Measurements from ENCODE around the gene SIAH3. TPM values are rescaled to one million over a fixed set of nuclear protein-coding genes. Genes with fewer than 3 reads are reported as not detected.
"Not testable (repeated sequence)": the region's sequence is repeated elsewhere in the genome, so short reads cannot be mapped to it uniquely, and the experiment has no call there.

The SIAH3 gene
- total RNA-seq, 2 experiments from 2014 or later, result 1.3 to 1.6 TPM

- Mint-ChIP-seq H3K9me3 (no peaks in the 10 kb centered on the region), H3K27ac (no peak overlapping the region), H3K27me3 (no peaks in the 10 kb centered on the region), H3K4me1 (ENCODE audit: low read depth) (no peaks in the 10 kb centered on the region), H3K36me3 (ENCODE audit: low read depth) (no peaks in the 10 kb centered on the region), H3K4me3 (no peak overlapping the region)
- TF ChIP-seq CTCF (IDR thresholded peaks at IDR 0.05), result no peak
- Histone ChIP-seq H3K36me3 (ENCODE audit: insufficient read depth, low read length) (no peaks in the 10 kb centered on the region), H3K9me3 (ENCODE audit: control insufficient read depth in 1 of 2, insufficient read depth in 1 of 2, low read length in 2 of 2) (no peaks in the 10 kb centered on the region), H3K4me3 (ENCODE audit: low read length) (no peak overlapping the region), H3K27me3 (ENCODE audit: control insufficient read depth in 1 of 2, insufficient read depth in 2 of 2, low read length in 2 of 2) (no peaks in the 10 kb centered on the region), H3K4me1 (ENCODE audit: insufficient read depth, low read length) (no peaks in the 10 kb centered on the region), H3K27ac (ENCODE audit: low read depth in 1 of 2, low read length in 2 of 2) (no peak overlapping the region)
- ChIA-PET POLR2A (no interaction called here), CTCF (no interaction called here)
- ATAC-seq (ENCODE audit: poor library complexity), result no peak
- intact Hi-C loops (cut with DNase I, micrococcal nuclease), result loop anchor here in 1 of 2 experiments (10.0 kb wide), 1 partner anchor 251 kb away; no protein-coding TSS in a partner anchor
- DNase-seq, result no peak
Observed at GRCh38 chr13:45875951-45876350, 24.4 kb upstream of the SIAH3 start.

- Mint-ChIP-seq H3K27me3 (no peaks in the 10 kb centered on the region), H3K4me3 (no peak overlapping the region), H3K27ac (no peak overlapping the region), H3K36me3 (ENCODE audit: low read depth) (no peaks in the 10 kb centered on the region), H3K4me1 (ENCODE audit: low read depth) (no peaks in the 10 kb centered on the region), H3K9me3 (no peaks in the 10 kb centered on the region)
- H3K9me3 ChIP-seq (ENCODE audit: control insufficient read depth in 1 of 2, insufficient read depth in 1 of 2, low read length in 2 of 2), result no peaks in the 10 kb centered on the region
- H3K27me3 ChIP-seq (ENCODE audit: control insufficient read depth in 1 of 2, insufficient read depth in 2 of 2, low read length in 2 of 2), result no peaks in the 10 kb centered on the region
- no peak for ATAC-seq (ENCODE audit: poor library complexity)
- H3K36me3 ChIP-seq (ENCODE audit: insufficient read depth, low read length), result no peaks in the 10 kb centered on the region
- intact Hi-C loops (cut with DNase I, micrococcal nuclease), result loop anchor here in 1 of 2 experiments (5.0 to 10.0 kb wide), 2 partner anchors 51 to 249 kb away; no protein-coding TSS in a partner anchor
- H3K4me1 ChIP-seq (ENCODE audit: insufficient read depth, low read length), result no peaks in the 10 kb centered on the region
- ChIA-PET POLR2A (interaction anchor here (1.2 kb wide), 1 partner anchor 12 kb away, joined by 3 read pairs; no protein-coding TSS in a partner anchor), CTCF (no interaction called here)
- DNase-seq, result no peak
- H3K4me3 ChIP-seq (ENCODE audit: low read length), result no peak overlapping the region
- H3K27ac ChIP-seq (ENCODE audit: low read depth in 1 of 2, low read length in 2 of 2), result no peak overlapping the region
- no peak for TF ChIP-seq CTCF (IDR thresholded peaks at IDR 0.05)
Observed at GRCh38 chr13:45873491-45874325, 22.2 kb upstream of the SIAH3 start.

- Mint-ChIP-seq H3K9me3 (no peaks in the 10 kb centered on the region), H3K27ac (no peak overlapping the region), H3K4me3 (no peak overlapping the region), H3K4me1 (ENCODE audit: low read depth) (no peaks in the 10 kb centered on the region), H3K27me3 (no peaks in the 10 kb centered on the region), H3K36me3 (ENCODE audit: low read depth) (no peaks in the 10 kb centered on the region)
- H3K9me3 ChIP-seq (ENCODE audit: control insufficient read depth in 1 of 2, insufficient read depth in 1 of 2, low read length in 2 of 2), result no peaks in the 10 kb centered on the region
- no peak for TF ChIP-seq CTCF (IDR thresholded peaks at IDR 0.05)
- ATAC-seq (ENCODE audit: poor library complexity) (no peak), DNase-seq (no peak)
- intact Hi-C loops (cut with DNase I, micrococcal nuclease), result loop anchor here in 1 of 2 experiments (5.0 to 10.0 kb wide), 2 partner anchors 50 to 248 kb away; no protein-coding TSS in a partner anchor
- POLR2A ChIA-PET, result no interaction called here
- no peaks in the 10 kb centered on the region for H3K27me3 ChIP-seq (ENCODE audit: control insufficient read depth in 1 of 2, insufficient read depth in 2 of 2, low read length in 2 of 2)
- no peak overlapping the region for H3K4me3 ChIP-seq (ENCODE audit: low read length)
- no peak overlapping the region for H3K27ac ChIP-seq (ENCODE audit: low read depth in 1 of 2, low read length in 2 of 2)
- CTCF ChIA-PET, result no interaction called here
- no peaks in the 10 kb centered on the region for H3K4me1 ChIP-seq (ENCODE audit: insufficient read depth, low read length)
- H3K36me3 ChIP-seq (ENCODE audit: insufficient read depth, low read length), result no peaks in the 10 kb centered on the region
Observed at GRCh38 chr13:45872566-45872965, 21.0 kb upstream of the SIAH3 start.

GRCh38 chr13:45871201-45871600 lies 19.6 kb upstream of the SIAH3 start:
- H3K4me3 ChIP-seq (ENCODE audit: low read length); ATAC-seq (ENCODE audit: poor library complexity); H3K27ac Mint-ChIP-seq; CTCF ChIA-PET; H3K9me3 Mint-ChIP-seq; DNase-seq; H3K27me3 Mint-ChIP-seq; H3K4me1 Mint-ChIP-seq (ENCODE audit: low read depth); H3K4me1 ChIP-seq (ENCODE audit: insufficient read depth, low read length); H3K36me3 ChIP-seq (ENCODE audit: insufficient read depth, low read length); H3K36me3 Mint-ChIP-seq (ENCODE audit: low read depth); H3K4me3 Mint-ChIP-seq; POLR2A ChIA-PET; H3K27me3 ChIP-seq (ENCODE audit: control insufficient read depth in 1 of 2, insufficient read depth in 2 of 2, low read length in 2 of 2); H3K27ac ChIP-seq (ENCODE audit: low read depth in 1 of 2, low read length in 2 of 2); H3K9me3 ChIP-seq (ENCODE audit: control insufficient read depth in 1 of 2, insufficient read depth in 1 of 2, low read length in 2 of 2): not testable (repeated sequence)
- intact Hi-C loops (cut with DNase I, micrococcal nuclease), result loop anchor here in 1 of 2 experiments (5.0 to 10.0 kb wide), 2 partner anchors 49 to 246 kb away; no protein-coding TSS in a partner anchor

All from CD4-positive, alpha-beta T cell (primary cell).